Endodermal cell (in vitro differentiated cells): Measurements from ENCODE around the gene VAT1. TPM values are rescaled to one million over a fixed set of nuclear protein-coding genes. Genes with fewer than 3 reads are reported as not detected.

Source experiments
- DNase-seq: peaks from one replicate; pipeline ENCODE4 v3.0.0-alpha.2; 2017
- H3K27ac ChIP-seq: 2 replicates; pipeline ENCODE4 v1.5.1; 2013; ENCODE audit warnings: mild to moderate bottlenecking, low read depth, low read length, moderate library complexity
- H3K27me3 ChIP-seq: 2 replicates; pipeline ENCODE4 v1.6.1; 2013; ENCODE audit warnings: mild to moderate bottlenecking, low read length, moderate library complexity; ENCODE audit not compliant: insufficient read depth, control insufficient read depth, poor library complexity, severe bottlenecking
- H3K36me3 ChIP-seq: 2 replicates; pipeline ENCODE4 v1.7.0; 2013; ENCODE audit warnings: mild to moderate bottlenecking, low read length, moderate library complexity; ENCODE audit not compliant: control insufficient read depth, insufficient read depth
- H3K4me1 ChIP-seq: one replicate; pipeline ENCODE4 v1.7.0; 2013; ENCODE audit warnings: low read length; ENCODE audit not compliant: control insufficient read depth, insufficient read depth
- H3K4me3 ChIP-seq: 2 replicates; pipeline ENCODE4 v1.5.1; 2013; ENCODE audit warnings: mild to moderate bottlenecking, low read length, moderate library complexity
- H3K9ac ChIP-seq: 2 replicates; pipeline ENCODE4 v1.6.1; 2013; ENCODE audit warnings: mild to moderate bottlenecking, low read length, moderate library complexity; ENCODE audit not compliant: poor library complexity, severe bottlenecking; ENCODE audit errors: extremely low read depth
- H3K9me3 ChIP-seq: 2 replicates; pipeline ENCODE4 v1.6.1; 2013; ENCODE audit warnings: mild to moderate bottlenecking, low read length, moderate library complexity; ENCODE audit not compliant: control insufficient read depth
- H3K27ac Mint-ChIP-seq: 2 replicates; pipeline ENCODE4 v1.8.0; 2020; ENCODE audit warnings: mixed read lengths
- H3K27me3 Mint-ChIP-seq: 2 replicates; pipeline ENCODE4 v1.8.0; 2021; ENCODE audit warnings: mild to moderate bottlenecking, mixed read lengths; ENCODE audit not compliant: insufficient read depth
- H3K36me3 Mint-ChIP-seq: 2 replicates; pipeline ENCODE4 v1.8.0; 2020; ENCODE audit warnings: low read depth, mixed read lengths
- H3K4me1 Mint-ChIP-seq: 2 replicates; pipeline ENCODE4 v1.8.0; 2020; ENCODE audit warnings: mixed read lengths
- H3K4me3 Mint-ChIP-seq: 2 replicates; pipeline ENCODE4 v1.8.0; 2020; ENCODE audit warnings: mild to moderate bottlenecking, moderate library complexity, mixed read lengths
- H3K9me3 Mint-ChIP-seq: 2 replicates; pipeline ENCODE4 v1.8.0; 2020; ENCODE audit warnings: mild to moderate bottlenecking, mixed read lengths
- WGBS, 2 experiments: methylation state at CpG; one replicate each; pipeline versions ENCODE4 v1.1.5 to v1.1.7; 2013; ENCODE audit warnings: missing lambda C conversion rate in 2 of 2, mixed read lengths in 1 of 2; ENCODE audit not compliant: insufficient coverage in 1 of 2, insufficient read length in 1 of 2; 5-methylcytosine and 5-hydroxymethylcytosine counted together
- total RNA-seq, 2 donors: library from RNA; stranded (reverse); fragmentation: NEBNext Ultra II Directional in 1 of 2; extraction: Animal tissue kit (Norgen Biotek cat#: 25700) in 1 of 2; gene quantifications; 2 replicates in 1 of 2; 3 replicates in 1 of 2; pipeline ENCODE4 v1.2.1, GENCODE V29; 2021
- TF ChIP-seq, protein P1 (sequence below): fragments of 200-600 bp; sonication (generic); conservative IDR thresholded peaks from 2 replicates; pipeline ENCODE4 v1.5.0; 2021; ENCODE audit warnings: antibody characterized with exemption, mild to moderate bottlenecking

VAT1 gene
- total RNA-seq, 2 donors from 2014 or later, result 306 to 402 TPM

GRCh38 chr17:43020789-43021740, 1.1 kb downstream of the VAT1 start:
- H3K36me3 Mint-ChIP-seq, result peaks cover 30% of the 10 kb centered on the region
- H3K9me3 Mint-ChIP-seq, result no peaks in the 10 kb centered on the region
- H3K27me3 Mint-ChIP-seq, result no peaks in the 10 kb centered on the region
- WGBS, 2 experiments, result 7 to 21% methylated on average over 4 to 26 of the region's 40 CpGs
- Histone ChIP-seq H3K9me3 (no peaks in the 10 kb centered on the region), H3K4me1 (peaks cover 12% of the 10 kb centered on the region), H3K36me3 (peaks cover 36% of the 10 kb centered on the region), H3K27ac (peak overlapping the region; percentile 81), H3K9ac (peak overlapping the region; percentile 75), H3K4me3 (peak overlapping the region; percentile 93), H3K27me3 (no peaks in the 10 kb centered on the region)
- peaks cover 13% of the 10 kb centered on the region for H3K4me1 Mint-ChIP-seq
- peak overlapping the region; percentile 98 for H3K4me3 Mint-ChIP-seq
- peak overlapping the region; percentile 97 for H3K27ac Mint-ChIP-seq
- TF ChIP-seq, protein P1, sequence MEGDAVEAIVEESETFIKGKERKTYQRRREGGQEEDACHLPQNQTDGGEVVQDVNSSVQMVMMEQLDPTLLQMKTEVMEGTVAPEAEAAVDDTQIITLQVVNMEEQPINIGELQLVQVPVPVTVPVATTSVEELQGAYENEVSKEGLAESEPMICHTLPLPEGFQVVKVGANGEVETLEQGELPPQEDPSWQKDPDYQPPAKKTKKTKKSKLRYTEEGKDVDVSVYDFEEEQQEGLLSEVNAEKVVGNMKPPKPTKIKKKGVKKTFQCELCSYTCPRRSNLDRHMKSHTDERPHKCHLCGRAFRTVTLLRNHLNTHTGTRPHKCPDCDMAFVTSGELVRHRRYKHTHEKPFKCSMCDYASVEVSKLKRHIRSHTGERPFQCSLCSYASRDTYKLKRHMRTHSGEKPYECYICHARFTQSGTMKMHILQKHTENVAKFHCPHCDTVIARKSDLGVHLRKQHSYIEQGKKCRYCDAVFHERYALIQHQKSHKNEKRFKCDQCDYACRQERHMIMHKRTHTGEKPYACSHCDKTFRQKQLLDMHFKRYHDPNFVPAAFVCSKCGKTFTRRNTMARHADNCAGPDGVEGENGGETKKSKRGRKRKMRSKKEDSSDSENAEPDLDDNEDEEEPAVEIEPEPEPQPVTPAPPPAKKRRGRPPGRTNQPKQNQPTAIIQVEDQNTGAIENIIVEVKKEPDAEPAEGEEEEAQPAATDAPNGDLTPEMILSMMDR, result no peak
- DNase-seq, result peak; percentile 89

DNA sequence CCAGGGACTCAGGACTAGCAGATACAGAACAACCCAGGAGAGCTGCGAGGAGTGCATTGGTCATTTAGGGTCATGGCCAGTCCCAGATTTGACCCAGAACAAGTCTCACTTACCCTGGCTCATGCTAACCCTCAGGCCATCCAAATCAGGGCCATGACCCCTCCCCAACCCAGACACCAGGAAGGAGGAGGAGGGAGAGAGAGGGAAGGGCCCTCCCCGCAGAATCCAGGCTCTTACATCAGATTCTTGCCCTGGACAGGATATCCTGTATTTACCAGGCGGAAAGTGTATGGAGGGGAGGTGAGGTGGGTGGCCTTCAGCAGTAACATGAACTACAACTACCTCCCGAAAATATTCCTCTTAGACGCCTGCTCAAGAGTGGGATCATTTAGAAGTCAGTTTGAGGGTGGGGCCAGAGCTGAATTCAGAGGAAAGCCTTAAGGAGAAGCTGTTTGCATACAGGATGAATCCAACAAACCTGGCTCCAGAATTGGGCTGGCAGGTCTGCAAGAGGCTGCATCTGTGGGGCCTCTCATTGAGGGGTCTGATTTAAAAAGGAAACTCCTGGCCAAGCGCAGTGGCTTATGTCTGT, 2.1 kb downstream of the VAT1 start:
- peaks cover 19% of the 10 kb centered on the region for H3K4me1 Mint-ChIP-seq
- H3K36me3 ChIP-seq, result peaks cover 45% of the 10 kb centered on the region
- no peaks in the 10 kb centered on the region for H3K9me3 Mint-ChIP-seq
- H3K27ac Mint-ChIP-seq, result peak overlapping the region; percentile 71
- WGBS, 2 experiments, result 90 to 94% methylated on average over 2 to 5 of the region's 6 CpGs
- TF ChIP-seq, protein P1, result no peak
- H3K4me3 ChIP-seq, result peak overlapping the region; percentile 93
- H3K27ac ChIP-seq, result peak overlapping the region; percentile 24
- peak overlapping the region; percentile 98 for H3K4me3 Mint-ChIP-seq
- H3K9me3 ChIP-seq, result no peaks in the 10 kb centered on the region
- peaks cover 12% of the 10 kb centered on the region for H3K4me1 ChIP-seq
- peaks cover 40% of the 10 kb centered on the region for H3K36me3 Mint-ChIP-seq
- H3K27me3 Mint-ChIP-seq, result no peaks in the 10 kb centered on the region
- H3K9ac ChIP-seq, result no peak overlapping the region
- H3K27me3 ChIP-seq, result no peaks in the 10 kb centered on the region
- DNase-seq, result peak; percentile 59

DNA sequence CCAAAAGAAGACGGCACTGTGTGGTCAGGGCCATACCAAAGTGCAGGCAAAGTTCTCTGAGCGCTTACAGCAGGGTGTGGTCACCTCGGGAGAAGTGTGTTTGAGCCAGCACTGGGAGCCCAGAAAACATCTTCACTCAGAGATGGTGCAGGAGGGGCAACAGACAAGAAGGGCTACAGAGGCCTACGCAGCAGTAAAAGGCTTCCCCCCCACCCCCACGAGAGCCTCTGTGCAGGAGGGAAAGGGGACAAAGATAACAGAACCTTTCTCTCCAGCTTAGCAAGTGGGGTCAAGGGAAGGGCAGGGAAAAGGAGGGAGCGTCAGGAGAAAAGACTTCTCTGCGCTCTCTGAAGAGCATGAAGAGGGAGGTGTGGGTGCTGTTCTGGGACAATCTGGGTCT, 2.8 kb downstream of the VAT1 start:
- Histone ChIP-seq H3K9ac (no peak overlapping the region), H3K4me3 (peak overlapping the region; percentile 93), H3K27ac (peak overlapping the region; percentile 16), H3K9me3 (no peaks in the 10 kb centered on the region), H3K4me1 (peaks cover 12% of the 10 kb centered on the region), H3K27me3 (no peaks in the 10 kb centered on the region), H3K36me3 (peaks cover 51% of the 10 kb centered on the region)
- Mint-ChIP-seq H3K36me3 (peaks cover 47% of the 10 kb centered on the region), H3K27ac (peak overlapping the region; percentile 71), H3K4me1 (peaks cover 26% of the 10 kb centered on the region), H3K9me3 (no peaks in the 10 kb centered on the region), H3K4me3 (peak overlapping the region; percentile 98), H3K27me3 (no peaks in the 10 kb centered on the region)
- TF ChIP-seq, protein P1, result no peak
- 80 to 88% methylated on average over 5 to 6 of the region's 7 CpGs for WGBS, 2 experiments
- DNase-seq, result peak; percentile 43
